ENCODE measurements around the gene PEBP1. TPM values are rescaled to one million over a fixed set of nuclear protein-coding genes. Genes with fewer than 3 reads are reported as not detected.

The PEBP1 gene
- 243 and 309 TPM in 2 replicates for total RNA-seq (2014; rRNA removed; shearing (Covaris generic))

DNA sequence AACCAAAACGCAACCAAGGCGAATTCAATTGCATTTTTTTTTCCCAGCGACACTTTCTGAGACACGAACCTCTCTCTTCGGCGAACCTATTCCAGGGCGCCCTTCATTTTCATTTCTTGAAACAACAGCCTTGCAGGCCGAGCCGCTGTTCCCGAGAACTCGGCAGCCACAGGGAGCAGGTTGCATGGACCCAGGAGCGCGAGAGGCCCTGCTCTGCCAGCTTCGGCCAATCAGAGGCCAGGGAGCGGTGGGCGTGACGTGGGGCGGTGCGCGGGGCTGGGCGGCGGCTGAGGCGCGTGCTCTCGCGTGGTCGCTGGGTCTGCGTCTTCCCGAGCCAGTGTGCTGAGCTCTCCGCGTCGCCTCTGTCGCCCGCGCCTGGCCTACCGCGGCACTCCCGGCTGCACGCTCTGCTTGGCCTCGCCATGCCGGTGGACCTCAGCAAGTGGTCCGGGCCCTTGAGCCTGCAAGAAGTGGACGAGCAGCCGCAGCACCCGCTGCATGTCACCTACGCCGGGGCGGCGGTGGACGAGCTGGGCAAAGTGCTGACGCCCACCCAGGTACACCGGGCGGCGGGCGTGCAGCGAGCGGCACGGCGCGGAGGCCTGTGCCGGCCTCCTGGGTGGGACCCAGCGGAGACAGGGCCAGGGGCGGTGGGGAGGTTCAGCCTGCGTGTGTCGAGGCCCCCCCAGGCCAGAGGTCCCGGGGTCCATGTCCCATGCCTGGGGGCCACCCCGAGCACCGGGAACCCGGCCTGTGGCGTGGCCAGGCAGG, at the start of gene PEBP1:
Gene PEBP1, plus strand, starts transcription at position 337 of the 771 bp plus-strand sequence. Its CDS starts 86 bp downstream, at position 423.
- peak; percentile 76 to 92 for DNase-seq (ENCODE audit: low read depth in 1 of 2, low spot score in 2 of 2)
- Histone ChIP-seq H3K36me3 (peaks cover 43% of the 10 kb centered on the region), H3K9me3 (replicated peaks) (no peaks in the 10 kb centered on the region), H3K27ac (peak within 1 kb of the TSS; percentile 40), H3K27me3 (replicated peaks) (no peaks in the 10 kb centered on the region), H3K4me3 (peak within 1 kb of the TSS; percentile 80), H3K4me1 (replicated peaks) (0 out of 2 replicates have a peak, but pooled peaks cover 3% of the 10 kb centered on the region)

DNA sequence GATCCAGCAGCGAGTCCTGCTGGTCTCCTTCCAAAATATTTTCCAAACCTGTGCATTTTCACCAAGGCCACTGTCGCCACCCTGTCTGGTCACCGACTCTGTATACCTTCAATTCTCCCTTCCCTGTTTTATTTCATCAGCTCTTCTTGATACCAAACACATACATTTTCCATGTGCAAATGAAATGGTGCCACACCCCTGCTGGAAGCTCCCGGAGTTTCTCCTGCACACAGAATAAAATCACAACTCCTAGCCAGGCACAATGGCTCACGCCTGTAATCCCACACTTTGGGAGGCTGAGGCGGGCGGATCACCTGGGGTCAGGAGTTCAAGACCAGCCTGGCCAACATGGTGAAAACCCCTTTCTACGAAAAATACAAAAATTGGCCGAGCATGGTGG, 46.1 kb upstream of the PEBP1 start:
- H3K4me1 ChIP-seq (replicated peaks) = no peaks in the 10 kb centered on the region
- H3K27ac ChIP-seq = no peak overlapping the region
- no peak for DNase-seq (ENCODE audit: low read depth in 1 of 2, low spot score in 2 of 2)
- no peaks in the 10 kb centered on the region; the same call in 1 of the 2 replicates for H3K36me3 ChIP-seq
- H3K9me3 ChIP-seq (replicated peaks) = no peaks in the 10 kb centered on the region
- no peaks in the 10 kb centered on the region for H3K27me3 ChIP-seq (replicated peaks)
- H3K4me3 ChIP-seq = no peak overlapping the region

DNA sequence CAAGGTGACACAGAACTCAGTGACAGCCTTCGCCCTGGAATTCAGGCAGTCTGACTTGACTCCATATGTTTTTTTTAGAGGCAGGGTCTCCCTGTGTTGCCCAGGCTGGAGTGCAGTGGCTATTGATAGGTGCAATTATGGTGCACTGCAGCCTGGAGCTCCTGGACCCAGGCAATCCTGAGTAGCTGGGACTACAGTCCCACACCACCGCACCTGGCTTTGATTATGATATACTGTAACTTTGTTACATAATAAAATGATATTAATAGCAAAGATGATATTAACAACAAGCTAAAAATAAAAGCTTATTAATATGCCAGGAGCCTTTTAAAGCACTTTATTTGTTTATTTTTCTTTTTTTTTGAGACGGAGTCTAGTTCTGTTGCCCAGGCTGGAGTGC, 41.9 kb upstream of the PEBP1 start:
- Histone ChIP-seq H3K27ac (no peak overlapping the region), H3K36me3 (no peaks in the 10 kb centered on the region; the same call in 1 of the 2 replicates), H3K4me1 (replicated peaks) (no peaks in the 10 kb centered on the region), H3K4me3 (no peak overlapping the region), H3K27me3 (replicated peaks) (no peaks in the 10 kb centered on the region), H3K9me3 (replicated peaks) (no peaks in the 10 kb centered on the region)
- no peak for DNase-seq (ENCODE audit: low read depth in 1 of 2, low spot score in 2 of 2)

DNA sequence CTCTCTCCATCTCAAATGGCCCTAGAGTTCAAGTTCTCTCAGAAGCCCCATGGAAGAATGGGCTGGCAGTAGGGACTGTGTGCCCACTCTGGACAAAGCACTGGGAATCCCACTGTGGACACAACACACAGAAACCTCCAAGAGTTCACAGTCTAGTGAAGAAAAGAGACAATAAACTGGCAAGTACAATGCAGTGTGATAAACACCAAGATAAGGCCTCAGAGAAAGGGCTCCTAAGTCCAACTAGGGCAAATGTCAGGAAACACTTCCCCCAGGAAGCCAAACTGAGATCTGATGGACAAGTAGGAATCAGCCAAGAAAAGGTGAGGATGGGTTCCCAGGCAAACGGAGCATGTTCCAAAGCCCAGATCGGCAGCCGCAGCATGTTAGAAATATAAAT, 37.5 kb upstream of the PEBP1 start:
- Histone ChIP-seq H3K36me3 (no peaks in the 10 kb centered on the region), H3K27ac (no peak overlapping the region), H3K4me3 (no peak overlapping the region), H3K9me3 (replicated peaks) (no peaks in the 10 kb centered on the region), H3K4me1 (replicated peaks) (no peaks in the 10 kb centered on the region), H3K27me3 (replicated peaks) (no peaks in the 10 kb centered on the region)
- DNase-seq (ENCODE audit: low read depth in 1 of 2, low spot score in 2 of 2) = peak in 1 of 2 experiments; percentile 2

DNA sequence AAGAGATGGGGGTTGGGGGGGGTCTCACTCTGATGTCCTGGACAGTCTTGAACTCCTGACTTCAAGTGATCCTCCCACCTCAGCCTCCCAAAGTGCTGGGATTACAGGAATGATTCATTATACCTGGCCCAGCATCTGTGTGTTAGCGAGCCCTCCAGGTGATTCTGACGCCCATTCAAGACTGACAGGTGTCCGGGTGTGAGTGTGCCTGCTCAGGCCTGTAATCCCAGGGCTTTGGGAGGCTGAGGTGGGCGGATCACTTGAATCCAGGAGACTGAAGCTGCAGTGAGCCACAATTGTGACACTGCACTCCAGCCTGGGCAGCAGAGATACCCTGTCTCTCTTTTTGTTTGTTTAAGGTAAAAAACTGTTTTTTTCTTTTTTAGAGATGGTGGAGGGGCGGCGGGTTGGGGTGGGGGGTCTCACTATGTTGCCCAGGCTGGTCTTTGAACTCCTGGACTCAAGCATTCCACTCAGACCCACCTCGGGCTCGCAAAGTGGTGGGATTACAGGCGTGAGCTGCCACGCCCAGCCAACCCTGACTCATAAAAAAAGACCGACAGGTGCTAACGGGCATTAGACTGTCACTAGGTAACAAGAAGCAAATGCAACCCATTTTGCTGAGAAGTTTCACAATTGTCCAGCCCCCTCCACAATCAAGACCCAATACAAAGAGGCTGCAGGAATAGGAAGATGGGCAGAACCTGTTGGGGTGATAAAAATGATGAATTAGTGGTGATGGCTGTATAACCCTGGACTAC, 36.8 kb upstream of the PEBP1 start:
- Histone ChIP-seq H3K27ac (no peak overlapping the region), H3K4me1 (replicated peaks) (no peaks in the 10 kb centered on the region), H3K36me3 (no peaks in the 10 kb centered on the region), H3K4me3 (no peak overlapping the region), H3K9me3 (replicated peaks) (no peaks in the 10 kb centered on the region), H3K27me3 (replicated peaks) (no peaks in the 10 kb centered on the region)
- no peak for DNase-seq (ENCODE audit: low read depth in 1 of 2, low spot score in 2 of 2)

DNA sequence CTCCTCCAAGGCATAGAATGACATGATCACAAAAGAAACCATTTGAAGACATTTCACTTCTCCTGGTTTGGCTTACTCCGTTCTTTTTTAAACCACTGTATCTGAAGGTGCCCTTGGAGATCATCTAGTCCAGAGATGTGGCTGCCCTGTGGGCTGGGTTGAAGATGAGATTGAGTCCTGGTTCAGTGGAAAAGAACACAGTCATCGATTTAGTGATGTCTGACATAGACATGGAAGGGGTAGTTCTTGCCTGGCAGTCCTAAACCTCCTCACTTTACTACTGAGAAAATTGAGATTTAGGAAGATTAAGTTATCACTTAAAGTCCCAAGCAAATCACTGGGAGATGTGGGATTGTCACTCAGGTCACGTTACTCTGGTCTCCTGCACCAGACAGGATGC, 34.9 kb upstream of the PEBP1 start:
- H3K4me3 ChIP-seq = no peak overlapping the region
- H3K9me3 ChIP-seq (replicated peaks) = no peaks in the 10 kb centered on the region
- H3K27me3 ChIP-seq (replicated peaks) = no peaks in the 10 kb centered on the region
- no peak for DNase-seq (ENCODE audit: low read depth in 1 of 2, low spot score in 2 of 2)
- H3K4me1 ChIP-seq (replicated peaks) = no peaks in the 10 kb centered on the region
- no peaks in the 10 kb centered on the region for H3K36me3 ChIP-seq
- H3K27ac ChIP-seq = no peak overlapping the region

DNA sequence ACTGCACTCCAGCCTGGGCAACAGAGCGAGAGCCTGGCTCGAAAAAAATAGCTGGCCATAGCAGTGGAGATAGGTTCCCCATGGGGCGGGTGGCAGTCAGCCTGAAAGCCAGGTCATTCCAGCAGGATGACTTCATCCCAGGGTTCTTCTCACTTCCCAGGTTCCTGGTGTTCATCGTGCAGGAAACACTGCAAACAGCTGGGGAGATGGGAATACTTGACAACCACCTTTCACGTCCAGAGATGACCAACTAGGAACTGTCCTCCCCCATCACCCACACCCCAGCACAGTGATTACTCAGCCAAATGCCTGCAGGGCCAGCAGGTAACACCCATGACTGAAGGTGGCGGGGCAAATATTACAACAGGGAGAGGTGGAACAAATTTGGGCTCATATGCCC, 33.9 kb upstream of the PEBP1 start:
- Histone ChIP-seq H3K4me1 (replicated peaks) (no peaks in the 10 kb centered on the region), H3K27ac (no peak overlapping the region), H3K36me3 (no peaks in the 10 kb centered on the region), H3K27me3 (replicated peaks) (no peaks in the 10 kb centered on the region), H3K4me3 (no peak overlapping the region), H3K9me3 (replicated peaks) (no peaks in the 10 kb centered on the region)
- DNase-seq (ENCODE audit: low read depth in 1 of 2, low spot score in 2 of 2) = no peak

DNA sequence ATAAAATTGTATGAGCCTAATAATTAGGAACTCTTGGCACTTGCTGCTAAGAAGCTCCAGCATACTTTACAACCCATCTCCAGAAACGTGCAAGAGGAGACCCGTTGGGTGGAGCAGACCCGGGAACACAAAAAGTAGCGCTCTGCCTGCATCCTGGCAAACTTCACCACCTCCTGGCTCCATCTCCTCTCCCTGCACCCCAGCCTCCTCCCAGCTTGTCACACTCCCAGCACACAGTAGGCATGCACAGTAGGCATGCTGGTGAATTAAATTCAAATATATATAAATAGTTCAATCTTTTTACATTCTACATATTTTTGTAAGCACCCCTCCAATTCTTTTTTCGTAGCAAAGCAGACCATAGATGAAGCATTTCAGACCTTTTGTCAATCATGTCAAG, 33.3 kb upstream of the PEBP1 start:
- Histone ChIP-seq H3K27me3 (replicated peaks) (no peaks in the 10 kb centered on the region), H3K4me3 (peak overlapping the region; percentile 70), H3K36me3 (no peaks in the 10 kb centered on the region), H3K9me3 (replicated peaks) (no peaks in the 10 kb centered on the region), H3K27ac (no peak overlapping the region), H3K4me1 (replicated peaks) (no peaks in the 10 kb centered on the region)
- no peak for DNase-seq (ENCODE audit: low read depth in 1 of 2, low spot score in 2 of 2)

DNA sequence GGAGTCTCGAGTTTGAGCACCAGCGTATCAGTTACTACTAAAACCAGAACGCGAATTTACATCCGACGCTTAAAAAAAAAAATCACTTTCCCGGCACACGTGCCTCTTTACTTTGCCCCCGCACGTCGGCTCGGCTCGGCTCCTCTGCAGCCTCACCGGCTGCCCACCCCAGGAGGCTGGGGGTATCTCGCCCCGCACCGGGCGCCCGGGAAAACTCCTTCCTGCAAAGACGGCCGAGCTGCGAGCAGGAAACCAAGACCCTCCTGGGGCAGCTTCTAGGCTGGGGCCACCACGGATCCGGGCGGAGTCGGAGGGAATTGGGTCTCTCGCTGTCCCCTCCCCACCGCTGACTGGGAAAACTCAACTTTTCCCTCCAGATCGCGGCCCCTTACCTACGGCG, 32.7 kb upstream of the PEBP1 start:
- peak in 1 of 2 experiments; percentile 42 for DNase-seq (ENCODE audit: low read depth in 1 of 2, low spot score in 2 of 2)
- no peaks in the 10 kb centered on the region for H3K9me3 ChIP-seq (replicated peaks)
- H3K27ac ChIP-seq = 0 out of 2 replicates have a peak overlapping the region, but pooled peaks have one; percentile 17
- no peaks in the 10 kb centered on the region for H3K27me3 ChIP-seq (replicated peaks)
- peak overlapping the region; percentile 70 for H3K4me3 ChIP-seq
- H3K36me3 ChIP-seq = no peaks in the 10 kb centered on the region
- H3K4me1 ChIP-seq (replicated peaks) = no peaks in the 10 kb centered on the region

DNA sequence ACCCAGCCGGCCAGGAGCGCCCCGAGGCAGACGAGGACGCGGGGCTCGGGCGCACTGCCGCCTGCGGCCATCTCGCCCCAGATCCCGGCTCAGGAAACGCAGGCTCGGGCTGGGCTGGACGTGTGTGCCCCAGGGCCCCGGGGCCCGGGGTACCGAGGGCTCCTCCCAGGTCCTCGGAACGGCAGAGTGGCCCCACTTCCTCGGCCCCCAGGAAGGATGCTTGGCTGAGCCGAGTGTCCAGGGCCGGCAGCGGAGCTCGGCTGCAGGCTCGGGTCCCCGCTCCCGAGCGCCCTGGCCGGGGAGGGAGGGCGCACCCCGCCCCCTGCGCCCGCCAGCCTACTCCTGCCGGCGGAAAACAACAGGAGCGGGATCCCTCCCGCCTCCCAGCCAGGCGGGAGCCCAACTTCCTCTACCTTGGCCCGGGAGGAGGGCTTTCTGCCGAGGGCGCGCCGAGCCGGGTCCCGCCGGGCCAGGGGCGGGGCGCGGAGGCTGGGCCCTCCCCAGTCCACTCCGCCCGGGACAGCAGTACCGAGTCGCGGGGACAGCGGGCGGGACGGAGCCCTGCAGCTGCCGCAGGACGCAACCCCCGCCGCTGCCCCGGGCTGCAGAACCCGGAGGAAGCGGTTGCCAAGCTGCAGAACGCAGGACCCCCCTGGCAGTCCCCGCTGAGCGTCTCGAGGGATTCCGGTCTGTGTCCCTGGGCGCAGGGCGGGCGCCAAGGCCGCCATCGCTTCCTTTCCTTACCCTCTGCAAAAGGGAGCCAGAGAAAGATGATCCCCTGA, 32.1 kb upstream of the PEBP1 start, which contains the start of gene VSIG10:
Gene VSIG10, minus strand, starts transcription at position 411 of the 782 bp plus-strand sequence. Its CDS starts 340 bp downstream, at position 71.
- H3K27me3 ChIP-seq (replicated peaks) = no peaks in the 10 kb centered on the region
- H3K27ac ChIP-seq = peak within 1 kb of the TSS; percentile 17; the same call in 1 of the 2 replicates
- H3K36me3 ChIP-seq = no peaks in the 10 kb centered on the region
- H3K9me3 ChIP-seq (replicated peaks) = no peaks in the 10 kb centered on the region
- H3K4me3 ChIP-seq = peak within 1 kb of the TSS; percentile 70
- DNase-seq (ENCODE audit: low read depth in 1 of 2, low spot score in 2 of 2) = peak; percentile 72 to 83
- H3K4me1 ChIP-seq (replicated peaks) = no peaks in the 10 kb centered on the region

DNA sequence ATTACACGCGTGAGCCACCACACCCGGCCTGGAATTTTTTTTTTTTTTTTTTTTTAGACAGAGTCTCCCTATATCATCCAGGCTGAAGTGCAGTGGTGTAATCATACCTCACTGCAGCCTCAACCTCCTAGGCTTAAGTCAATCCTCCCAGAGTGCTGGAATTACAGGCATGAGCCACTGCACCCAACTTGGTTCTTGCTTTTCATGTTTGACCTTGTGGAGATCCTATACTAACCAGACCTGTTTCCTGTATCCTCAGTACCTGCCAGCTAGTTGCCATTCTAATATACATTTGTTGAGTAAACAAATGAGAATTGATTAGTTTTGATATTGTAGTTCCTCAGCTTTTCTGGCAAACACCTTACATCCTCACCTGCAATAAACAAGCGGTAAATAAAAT, 28.9 kb upstream of the PEBP1 start:
- Histone ChIP-seq H3K36me3 (no peaks in the 10 kb centered on the region), H3K9me3 (replicated peaks) (no peaks in the 10 kb centered on the region), H3K27me3 (replicated peaks) (no peaks in the 10 kb centered on the region), H3K4me1 (replicated peaks) (no peaks in the 10 kb centered on the region), H3K4me3 (no peak overlapping the region), H3K27ac (no peak overlapping the region)
- DNase-seq (ENCODE audit: low read depth in 1 of 2, low spot score in 2 of 2) = no peak

DNA sequence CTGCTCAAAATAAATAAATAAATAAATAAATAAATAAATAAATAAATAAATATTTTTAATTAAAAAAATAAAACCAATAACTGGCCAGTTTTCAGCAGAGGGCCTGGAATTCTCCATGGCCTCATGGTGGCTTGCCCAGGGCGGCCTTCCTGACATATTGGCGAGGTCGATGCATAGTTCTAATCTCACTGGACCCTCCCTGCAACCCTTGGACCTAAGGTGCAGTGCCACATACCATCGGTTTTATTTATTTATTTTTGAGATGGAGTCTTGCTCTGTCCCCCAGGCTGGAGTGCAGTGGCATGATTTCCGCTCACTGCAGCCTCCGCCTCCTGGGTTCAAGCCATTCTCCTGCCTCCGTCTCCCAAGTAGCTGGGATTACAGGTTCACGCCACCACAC, 28.2 kb upstream of the PEBP1 start:
- Histone ChIP-seq H3K27ac (no peak overlapping the region), H3K9me3 (replicated peaks) (no peaks in the 10 kb centered on the region), H3K4me1 (replicated peaks) (no peaks in the 10 kb centered on the region), H3K36me3 (no peaks in the 10 kb centered on the region), H3K4me3 (no peak overlapping the region), H3K27me3 (replicated peaks) (no peaks in the 10 kb centered on the region)
- DNase-seq (ENCODE audit: low read depth in 1 of 2, low spot score in 2 of 2) = no peak

DNA sequence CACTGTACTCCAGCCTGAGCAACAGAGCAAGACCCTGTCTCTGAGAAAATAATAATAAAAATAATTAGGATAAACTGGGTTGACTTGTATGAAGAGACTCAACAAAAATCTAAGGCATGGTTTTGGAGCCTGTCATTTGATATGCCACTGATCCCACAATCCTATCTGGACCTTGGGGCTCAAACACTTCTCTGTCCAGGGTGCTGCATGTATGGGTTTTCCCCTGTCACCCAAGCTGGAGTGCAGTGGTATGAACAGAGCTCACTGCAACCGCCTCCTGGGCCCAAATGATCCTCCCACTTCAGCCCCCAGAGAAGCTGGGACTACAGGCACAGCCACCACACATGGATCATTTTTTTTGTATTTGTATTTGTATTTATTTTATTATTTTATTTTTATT, 26.8 kb upstream of the PEBP1 start:
- Histone ChIP-seq H3K27me3 (replicated peaks) (no peaks in the 10 kb centered on the region), H3K27ac (no peak overlapping the region), H3K4me3 (no peak overlapping the region), H3K4me1 (replicated peaks) (no peaks in the 10 kb centered on the region), H3K36me3 (no peaks in the 10 kb centered on the region), H3K9me3 (replicated peaks) (no peaks in the 10 kb centered on the region)
- DNase-seq (ENCODE audit: low read depth in 1 of 2, low spot score in 2 of 2) = no peak
